G401 (cell line): Measurements from ENCODE around the gene JAKMIP1. TPM values are rescaled to one million over a fixed set of nuclear protein-coding genes. Genes with fewer than 3 reads are reported as not detected.

ENCODE experiments used
- DNase-seq: peaks from one replicate; pipeline ENCODE4 v3.0.0-alpha.2; 2015; ENCODE audit warnings: low spot score
- in situ Hi-C: cut with HindIII; loops from 2 replicates; pipeline ENCODE4 v1.10.0; 2016; ENCODE audit warnings: low sequenced_read_pairs, mixed read lengths
- total RNA-seq: library from RNA; depleted of rRNA; stranded (reverse); fragments of >200 nt; shearing (Covaris generic); gene quantifications from 2 replicates; pipeline ENCODE4 v1.2.3, GENCODE V29; 2014

JAKMIP1 gene
- total RNA-seq, 1 experiment from 2014 or later = not detected

DNA sequence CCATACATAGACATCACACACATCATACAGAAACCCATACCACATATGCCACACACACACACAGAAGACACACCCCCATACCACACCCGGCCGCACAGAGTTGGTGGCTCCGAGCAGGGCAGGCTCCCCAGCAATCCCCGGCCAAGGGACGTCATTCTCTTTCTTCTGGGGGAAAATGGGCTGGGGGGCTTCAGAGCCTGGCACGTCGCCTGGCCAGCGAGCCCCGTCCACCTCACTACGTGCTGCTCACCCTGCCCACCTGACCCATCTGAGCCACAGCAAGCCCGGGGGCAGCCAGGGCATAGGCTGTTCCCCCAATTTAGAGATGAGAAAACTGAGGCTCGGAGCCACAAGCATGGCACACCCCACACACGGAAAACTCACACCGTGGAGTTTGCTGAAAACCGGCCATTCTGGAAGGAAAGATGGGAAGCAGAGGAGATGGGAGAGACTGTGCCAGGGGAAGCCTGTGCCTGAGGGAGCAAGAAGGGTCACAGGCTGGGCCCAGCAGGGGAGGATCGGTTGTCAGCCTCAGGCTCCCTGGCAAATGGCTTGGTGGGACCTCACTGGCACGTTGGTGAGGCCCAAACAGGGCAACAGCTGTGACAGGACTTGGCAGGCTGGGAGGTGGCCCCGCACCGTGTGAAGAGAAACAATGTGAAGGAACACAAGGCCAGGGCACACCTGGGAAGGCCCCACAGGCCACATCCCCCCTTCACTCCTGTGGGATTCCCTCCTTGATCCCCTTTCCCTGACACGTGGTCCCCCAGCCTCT lies 73.2 kb downstream of the JAKMIP1 start:
- no peak for DNase-seq
- in situ Hi-C loops = no loop called here

GRCh38 chr4:6125103-6125651 lies 75.2 kb downstream of the JAKMIP1 start:
- no peak for DNase-seq
- in situ Hi-C loops = no loop called here

DNA sequence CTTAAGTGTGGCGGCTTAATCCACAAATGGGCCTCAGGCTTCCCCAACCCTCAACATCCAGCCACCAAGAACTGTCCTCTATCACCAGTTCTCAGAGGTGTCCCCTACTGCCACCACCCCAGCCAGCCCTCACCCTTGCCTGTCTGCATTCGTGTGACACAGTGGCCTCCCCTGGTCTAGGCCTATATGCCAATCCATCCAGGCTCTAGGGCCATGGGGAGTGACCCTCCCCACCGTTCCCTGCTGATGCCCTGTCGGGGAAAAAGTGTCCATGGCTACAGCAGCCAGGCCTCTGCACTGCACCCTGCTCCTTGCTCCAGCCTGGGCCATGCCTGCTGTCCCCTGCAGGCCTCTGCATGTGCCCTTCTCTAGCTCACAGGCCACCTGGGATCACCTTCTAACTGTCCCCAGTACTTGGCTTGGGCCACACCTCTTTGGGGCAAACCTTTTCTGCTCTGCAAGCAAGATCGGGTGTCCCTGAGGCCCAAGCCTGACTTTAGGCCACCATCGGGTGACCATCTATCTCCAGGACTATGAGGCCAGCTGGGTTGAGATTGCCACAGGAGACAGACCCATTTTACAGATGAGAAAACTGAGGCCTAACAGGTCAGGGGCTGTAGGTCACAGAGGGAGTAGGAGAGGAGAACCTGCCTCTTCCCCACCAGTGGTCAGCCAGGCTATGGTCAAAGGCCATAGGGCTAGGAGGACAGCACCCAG lies 75.8 kb downstream of the JAKMIP1 start:
- DNase-seq = no peak
- in situ Hi-C loops = no loop called here

DNA sequence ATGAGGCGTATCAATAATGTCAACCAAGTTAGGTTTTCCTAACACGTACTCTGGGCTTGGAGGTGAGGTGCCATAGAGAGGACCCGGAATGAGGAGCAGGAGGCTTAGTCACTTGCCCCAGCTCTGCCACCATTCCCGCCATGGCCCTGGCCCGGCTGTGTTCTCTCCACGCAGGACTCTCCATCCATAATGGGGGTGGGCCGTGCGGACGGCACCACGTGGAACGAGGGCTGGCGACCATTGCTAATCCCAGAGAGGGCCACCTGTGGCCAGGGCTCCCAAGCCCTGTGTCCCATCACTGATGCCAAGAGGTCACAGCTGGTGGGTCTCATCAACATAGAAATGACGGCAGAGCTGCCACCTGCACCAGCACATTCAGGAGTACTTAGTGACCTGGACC lies 76.4 kb downstream of the JAKMIP1 start:
- in situ Hi-C loops = no loop called here
- no peak for DNase-seq

- in situ Hi-C loops = no loop called here
- no peak for DNase-seq
Observed at GRCh38 chr4:6123541-6123940, 76.8 kb downstream of the JAKMIP1 start.

DNA sequence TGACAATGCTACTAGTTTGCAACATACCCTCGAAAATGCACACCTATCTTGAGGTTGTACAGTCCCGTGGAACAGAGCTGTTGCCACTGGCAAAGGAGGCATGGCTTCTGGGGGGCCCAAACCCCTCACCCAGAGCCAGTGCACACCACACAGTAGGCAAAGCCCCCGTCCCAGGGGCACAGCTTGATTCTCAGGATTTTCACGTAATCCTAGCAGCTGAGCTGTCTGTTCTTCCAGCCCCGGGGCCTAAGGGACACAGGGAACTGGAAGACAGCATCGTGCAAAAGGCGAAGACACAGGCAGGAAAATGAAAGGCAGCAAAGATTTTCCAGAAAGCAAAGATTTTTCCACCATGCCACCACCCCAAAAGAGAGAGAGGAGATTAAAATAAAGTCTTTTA lies 77.2 kb downstream of the JAKMIP1 start:
- no peak for DNase-seq
- in situ Hi-C loops = no loop called here

DNA sequence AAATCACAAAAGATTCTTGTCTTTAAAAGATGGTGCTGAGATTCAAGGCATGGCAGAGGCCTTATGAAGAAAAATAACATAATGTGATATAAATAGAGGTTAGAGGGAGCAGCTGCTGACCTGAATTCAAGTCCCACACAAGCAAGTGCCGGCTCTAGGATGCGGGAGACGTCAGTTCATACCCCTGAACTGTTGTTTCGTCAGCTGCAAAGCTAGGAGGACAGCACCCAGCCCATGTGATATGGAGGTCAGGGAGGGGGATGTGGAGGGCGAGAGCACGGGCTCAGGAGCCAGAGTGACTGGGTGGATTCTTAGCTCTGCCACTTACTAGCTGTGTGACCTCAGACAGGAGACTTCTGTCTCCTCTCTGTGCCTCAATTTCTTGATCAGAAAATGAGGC lies 77.9 kb downstream of the JAKMIP1 start:
- no peak for DNase-seq
- in situ Hi-C loops = no loop called here

DNA sequence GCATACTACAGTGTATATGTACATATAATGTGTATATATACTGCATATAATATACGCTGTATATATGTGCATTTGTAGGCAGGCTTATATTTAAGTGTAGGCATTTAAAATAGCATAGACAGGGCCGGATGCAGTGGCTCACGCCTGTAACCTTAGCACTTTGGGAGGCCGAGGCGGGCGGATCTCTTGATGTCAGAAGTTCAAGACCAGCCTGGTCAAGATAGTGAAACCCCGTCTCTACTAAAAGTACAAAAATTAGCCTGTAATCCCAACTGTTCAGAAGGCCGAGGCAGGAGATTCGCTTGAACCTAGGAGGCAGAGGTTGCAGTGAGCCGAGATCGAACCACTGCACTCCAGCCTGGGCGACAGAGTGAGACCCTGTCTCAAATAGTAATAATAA lies 78.4 kb downstream of the JAKMIP1 start:
- DNase-seq = no peak
- in situ Hi-C loops = no loop called here

- in situ Hi-C loops = no loop called here
- no peak for DNase-seq
Observed at GRCh38 chr4:6121276-6121850, 79.0 kb downstream of the JAKMIP1 start.

DNA sequence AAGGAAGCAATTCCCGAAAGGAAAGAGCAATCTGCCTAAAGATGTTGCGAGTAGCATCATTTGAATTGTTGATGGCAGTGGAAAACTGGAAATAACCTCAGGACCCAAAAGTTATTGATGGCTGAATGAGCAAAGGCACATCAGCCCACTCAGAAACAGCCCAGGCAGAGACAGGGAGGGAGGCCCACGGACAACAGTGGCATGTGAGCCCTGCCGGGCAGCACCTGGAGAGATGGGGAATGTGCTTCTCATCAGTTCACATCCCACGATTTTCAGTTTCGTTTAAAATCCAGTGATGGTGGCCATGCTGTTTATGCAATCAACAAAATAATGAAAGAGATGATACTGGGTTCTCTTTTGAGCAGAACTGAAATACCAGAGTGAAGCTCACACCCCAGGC lies 80.0 kb downstream of the JAKMIP1 start:
- no peak for DNase-seq

GRCh38 chr4:6119507-6120020 lies 80.8 kb downstream of the JAKMIP1 start:
- DNase-seq = no peak

More for the DNA sequence above, 80.0 kb downstream of the JAKMIP1 start:
- in situ Hi-C loops = no loop called here

GRCh38 chr4:6118201-6118600 lies 82.1 kb downstream of the JAKMIP1 start:
- in situ Hi-C loops = no loop called here
- DNase-seq = no peak

More at GRCh38 chr4:6119507-6120020, 80.8 kb downstream of the JAKMIP1 start:
- in situ Hi-C loops = no loop called here

DNA sequence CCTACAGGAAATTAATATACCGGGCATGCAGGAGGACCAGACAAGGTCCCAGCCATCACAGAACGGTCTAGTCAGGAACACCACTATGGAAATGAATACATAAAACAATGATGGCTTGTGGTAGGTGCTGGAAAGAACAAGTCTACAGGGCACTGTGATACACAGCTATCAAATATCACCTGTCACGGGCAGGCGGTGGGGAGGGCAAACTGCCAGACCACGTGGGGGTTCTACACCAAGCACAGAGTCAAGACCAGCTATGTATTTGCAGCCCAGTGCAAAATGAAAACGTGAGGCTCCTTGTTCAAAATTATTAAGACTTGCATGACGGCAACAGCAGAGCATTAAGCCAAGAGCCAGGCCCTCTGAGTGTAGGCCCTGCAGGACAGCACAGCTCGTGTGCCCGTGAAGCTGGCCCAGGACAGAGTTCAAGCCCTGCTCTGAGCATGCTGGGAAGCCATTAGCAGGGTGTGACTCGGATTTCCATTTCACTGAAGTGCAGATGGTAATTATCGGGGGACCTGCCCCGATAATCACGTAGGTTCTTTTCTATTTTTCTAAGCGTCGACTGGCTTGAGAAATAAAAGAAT lies 83.6 kb downstream of the JAKMIP1 start:
- in situ Hi-C loops = no loop called here
- peak; percentile 47 for DNase-seq

- in situ Hi-C loops = no loop called here
- DNase-seq = no peak
Observed at GRCh38 chr4:6115746-6116586, 84.4 kb downstream of the JAKMIP1 start.

- DNase-seq = no peak
- in situ Hi-C loops = no loop called here
Observed at GRCh38 chr4:6115342-6115741, 85.0 kb downstream of the JAKMIP1 start.

DNA sequence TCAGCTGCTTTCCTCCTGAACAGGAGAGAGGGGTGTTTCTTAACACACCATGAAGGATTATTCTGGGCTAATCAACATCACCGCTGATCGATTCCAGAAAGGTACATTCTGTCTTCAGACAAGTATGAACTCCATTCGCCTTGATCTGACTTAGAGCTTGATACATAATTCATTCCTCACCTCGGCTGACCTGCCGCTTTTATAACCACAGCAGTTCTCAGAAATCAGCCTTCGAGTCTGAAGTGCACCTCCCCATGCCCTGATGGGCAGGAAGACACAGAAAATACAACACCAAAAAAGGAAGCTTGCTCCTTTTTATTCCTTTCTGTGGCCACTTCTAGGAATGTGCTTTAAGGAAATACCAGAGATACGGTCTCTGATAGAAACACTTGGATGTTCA lies 85.7 kb downstream of the JAKMIP1 start:
- no peak for DNase-seq
- in situ Hi-C loops = no loop called here

DNA sequence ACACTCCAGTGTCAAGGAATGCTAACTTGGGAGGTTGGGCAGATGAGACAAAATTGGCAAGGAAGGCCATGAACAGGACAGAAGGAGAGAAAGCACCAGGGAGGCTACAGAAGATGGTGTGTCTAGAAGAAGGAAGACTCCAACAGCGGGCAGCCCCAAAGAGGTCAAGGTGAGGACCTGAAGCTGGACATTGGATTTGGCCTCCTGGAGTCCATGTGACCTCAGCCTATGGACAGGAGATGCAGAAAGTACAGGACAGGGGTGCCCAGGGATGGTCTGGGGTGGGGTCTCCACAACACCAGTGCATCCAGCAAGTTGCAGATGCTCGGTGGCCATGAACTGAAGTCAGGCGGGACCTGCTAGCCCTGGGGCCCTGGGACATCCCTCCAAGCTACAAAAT lies 86.2 kb downstream of the JAKMIP1 start:
- in situ Hi-C loops = no loop called here
- DNase-seq = no peak

DNA sequence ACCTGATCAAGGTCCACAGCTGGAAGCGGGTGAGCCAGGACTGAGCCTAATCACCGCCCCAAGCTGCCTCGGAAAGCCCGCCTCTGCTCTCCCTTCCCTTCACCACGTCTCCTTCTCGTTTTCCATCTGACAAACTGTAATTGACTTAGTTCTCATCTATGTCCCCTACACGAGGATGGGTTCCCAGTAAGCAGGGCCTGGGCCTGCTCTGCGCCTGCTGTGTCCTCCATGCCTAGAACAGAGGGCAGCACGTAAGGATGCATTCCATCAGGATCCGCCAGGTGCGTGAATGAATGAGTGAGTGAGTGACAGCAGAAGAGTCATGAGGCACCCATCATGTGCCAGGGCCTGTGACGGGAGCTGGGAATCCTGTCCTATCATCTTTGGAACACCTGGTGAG lies 86.7 kb downstream of the JAKMIP1 start:
- DNase-seq = no peak
- in situ Hi-C loops = no loop called here
